NCI-H128 (cell line): ENCODE data around the gene SCUBE3.
A peak's percentile ranks its signal among the peaks of the same experiment; 100 is the strongest.

ENCODE experiments used
- DNase-seq: peaks from one replicate; lab custom pipeline; 2025; ENCODE audit not compliant: unreplicated experiment; lab: John Stamatoyannopoulos, UW

The SCUBE3 gene

DNA sequence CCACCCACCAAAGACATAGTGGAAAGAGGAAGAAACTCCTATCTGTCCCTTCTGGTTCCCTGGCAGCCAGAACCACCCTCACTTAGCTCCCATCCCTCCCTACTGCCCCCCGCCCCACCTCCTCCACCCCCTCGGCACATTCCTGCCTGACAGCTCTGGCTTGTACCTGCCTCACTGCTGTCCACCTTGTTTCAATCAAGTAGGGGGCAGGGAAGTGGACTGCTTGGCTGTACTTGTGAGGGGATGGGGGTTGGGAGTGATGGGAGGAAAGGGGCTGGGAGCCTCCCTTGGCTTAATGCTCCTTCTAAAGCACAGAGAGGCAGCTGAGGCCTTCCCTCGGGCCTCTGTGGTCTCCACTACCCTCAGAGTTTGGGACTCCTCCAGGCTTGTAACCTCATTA, 23.7 kb downstream of the SCUBE3 start:
- DNase-seq: no peak

DNA sequence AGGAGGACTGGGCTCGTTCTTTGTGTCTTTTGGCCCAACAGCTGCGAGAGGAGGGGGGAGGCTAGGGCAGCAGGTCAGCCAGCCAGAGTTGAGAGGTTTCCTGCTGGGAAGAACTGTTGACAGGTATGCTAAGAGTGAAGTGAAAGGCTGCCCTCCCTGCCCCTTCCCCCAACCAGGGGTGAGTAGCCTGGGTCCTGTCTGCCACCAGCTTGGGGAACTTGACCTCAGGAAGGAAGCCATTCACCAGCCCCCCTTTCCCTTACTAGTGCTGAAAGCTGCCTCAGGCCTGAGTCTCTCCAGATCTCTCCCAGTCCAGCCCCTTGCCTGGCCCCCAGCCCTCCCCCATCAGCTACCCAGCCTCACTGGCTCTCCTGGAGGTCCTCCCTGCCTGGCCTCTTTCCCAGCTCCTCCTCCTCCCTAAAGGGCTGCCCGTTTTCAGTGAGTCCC, 25.1 kb downstream of the SCUBE3 start:
- no peak for DNase-seq

DNA sequence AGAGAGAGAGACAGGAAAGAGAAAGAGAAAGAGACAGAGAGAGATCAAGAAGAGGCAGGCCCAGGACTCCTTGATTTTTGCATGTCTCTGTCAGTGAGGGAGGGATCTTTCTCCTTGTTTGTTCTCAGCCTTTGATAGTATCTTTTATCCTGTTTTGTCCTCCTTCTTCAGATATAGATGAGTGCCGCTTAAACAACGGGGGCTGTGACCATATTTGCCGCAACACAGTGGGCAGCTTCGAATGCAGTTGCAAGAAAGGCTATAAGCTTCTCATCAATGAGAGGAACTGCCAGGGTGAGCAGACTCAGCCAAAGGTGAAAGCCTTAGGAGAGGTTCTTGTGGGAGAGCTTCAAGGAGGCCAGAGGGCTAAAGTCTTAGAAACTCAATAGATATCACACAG, 25.8 kb downstream of the SCUBE3 start:
- no peak for DNase-seq

- DNase-seq: peak; percentile 66
These were observed 27.4 kb downstream of the SCUBE3 start for GRCh38 chr6:35240838-35241801.

DNA sequence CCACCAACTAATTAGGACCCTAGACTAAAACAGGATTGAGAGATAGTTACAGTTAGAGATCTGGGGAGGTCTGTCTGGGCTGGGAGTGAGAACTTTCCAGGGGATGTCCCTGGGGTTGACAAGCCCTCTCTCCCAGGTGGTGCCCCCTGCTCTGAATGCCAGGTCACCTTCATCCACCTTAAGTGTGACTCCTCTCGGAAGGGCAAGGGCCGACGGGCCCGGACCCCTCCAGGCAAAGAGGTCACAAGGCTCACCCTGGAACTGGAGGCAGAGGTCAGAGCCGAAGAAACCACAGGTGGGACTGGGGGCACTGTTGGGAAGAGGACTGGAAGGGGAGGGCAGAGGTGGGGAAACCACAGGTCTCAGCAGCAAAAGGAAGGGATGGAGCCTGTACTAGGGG, 28.7 kb downstream of the SCUBE3 start:
- no peak for DNase-seq

GRCh38 chr6:35242906-35243305, 29.1 kb downstream of the SCUBE3 start:
- DNase-seq: no peak

GRCh38 chr6:35243386-35243958, 29.7 kb downstream of the SCUBE3 start:
- DNase-seq: no peak

GRCh38 chr6:35244551-35244950, 30.8 kb downstream of the SCUBE3 start:
- DNase-seq: no peak

DNA sequence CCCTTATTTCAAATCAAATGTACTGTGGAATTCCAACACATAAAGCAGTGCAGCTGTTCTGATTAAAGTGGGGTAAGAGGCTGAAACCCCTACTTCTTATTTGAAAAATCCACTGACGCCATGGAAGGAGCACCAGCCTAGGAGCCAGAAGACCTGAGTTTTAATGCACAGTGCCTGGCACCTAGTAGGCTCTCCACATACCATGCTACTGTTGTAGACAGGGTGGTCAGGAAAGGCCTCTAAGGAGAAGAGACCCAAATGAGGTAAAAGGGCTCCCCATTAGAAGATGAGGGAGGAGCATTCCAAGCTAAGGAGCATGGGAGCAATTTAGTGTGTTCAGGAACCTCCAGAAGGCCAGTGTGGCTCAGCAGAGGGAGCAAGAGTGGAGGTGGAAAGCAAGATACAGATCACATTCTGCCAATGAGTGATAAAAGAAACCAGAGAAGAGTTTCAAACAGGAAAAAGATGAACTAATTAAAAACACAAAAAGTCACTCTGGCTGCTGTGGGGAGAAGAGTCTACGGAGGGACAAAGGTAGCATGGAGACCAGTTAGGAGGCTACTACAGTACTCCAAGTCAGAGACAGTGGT, 34.0 kb downstream of the SCUBE3 start:
- DNase-seq: no peak

GRCh38 chr6:35248300-35248699, 34.5 kb downstream of the SCUBE3 start:
- no peak for DNase-seq

DNA sequence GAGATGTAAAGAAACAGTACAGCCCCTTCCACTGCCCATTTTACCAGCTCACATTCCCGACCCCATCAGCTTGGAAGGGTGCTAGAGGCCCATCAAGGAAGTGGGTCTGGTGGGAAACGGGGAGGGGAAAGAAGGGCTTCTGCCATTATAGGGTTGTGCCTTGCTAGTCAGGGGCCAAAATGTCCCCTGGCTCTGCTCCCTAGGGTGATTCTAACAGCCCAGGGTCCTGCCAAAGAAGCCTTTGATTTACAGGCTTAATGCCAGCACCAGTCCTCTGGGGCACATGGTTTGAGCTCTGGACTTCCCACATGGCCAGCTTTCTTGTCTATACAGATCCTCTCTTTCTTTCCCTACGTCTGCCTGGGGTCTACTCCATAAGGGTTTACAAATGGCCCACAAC, 35.2 kb downstream of the SCUBE3 start:
- no peak for DNase-seq

- DNase-seq: no peak
These were observed 38.2 kb downstream of the SCUBE3 start for GRCh38 chr6:35251949-35252348.

- no peak for DNase-seq
These were observed 39.5 kb downstream of the SCUBE3 start for GRCh38 chr6:35253249-35253648.

DNA sequence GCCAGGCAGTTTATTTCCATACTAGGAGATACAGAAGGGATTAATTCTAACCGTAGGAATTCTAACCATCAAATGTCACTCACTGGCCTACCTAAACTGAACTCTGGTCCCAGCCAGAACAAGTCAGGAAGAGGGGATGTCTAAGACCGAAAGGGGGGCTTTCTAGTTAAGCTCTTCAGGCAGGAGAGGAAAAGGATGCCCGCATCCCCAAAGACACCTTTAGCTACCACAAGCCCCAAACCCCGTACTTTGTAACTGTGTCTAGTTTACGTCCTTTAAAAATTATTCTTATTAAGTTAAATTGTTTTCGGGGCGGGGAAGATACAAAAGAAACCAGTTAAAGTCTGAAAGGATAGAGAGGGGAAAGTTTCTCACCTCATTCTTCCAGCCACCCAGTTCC, 44.6 kb downstream of the SCUBE3 start:
- no peak for DNase-seq

DNA sequence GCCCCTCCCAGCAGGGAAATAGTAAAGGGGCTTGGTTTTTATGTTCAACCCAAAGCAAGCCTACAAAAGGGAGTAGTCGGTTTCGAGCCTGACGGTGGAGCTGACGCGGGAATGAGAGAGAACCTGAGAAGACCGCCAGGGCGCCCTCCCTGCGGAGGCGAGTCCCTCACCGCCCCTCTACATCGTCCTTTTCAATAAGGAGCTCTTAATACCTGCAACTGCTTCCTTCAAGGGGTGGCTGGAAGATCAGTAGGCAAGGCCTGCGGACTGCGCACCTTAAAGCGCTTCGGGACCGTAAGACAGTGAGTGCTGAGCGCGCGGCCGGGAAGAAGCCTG, 45.1 kb downstream of the SCUBE3 start:
- DNase-seq: no peak

- peak; percentile 90 for DNase-seq
These were observed 45.6 kb downstream of the SCUBE3 start, which contains the start of gene ZNF76 for GRCh38 chr6:35259194-35259947. ZNF76 (plus strand) TSS chr6:35259735; CDS start chr6:35281152, 21,417 bp downstream.

- DNase-seq: no peak
These were observed 46.3 kb downstream of the SCUBE3 start for GRCh38 chr6:35259948-35260590.

GRCh38 chr6:35260591-35261570, 47.1 kb downstream of the SCUBE3 start:
- DNase-seq: no peak

- no peak for DNase-seq
These were observed 48.8 kb downstream of the SCUBE3 start for GRCh38 chr6:35262596-35262995.
